Astrocyte (in vitro differentiated cells and primary cell): Measurements from ENCODE around the gene LHFPL2.

Experiments
- EZH2 ChIP-seq: IDR thresholded peaks from 2 replicates; pipeline ENCODE4 v1.6.1; 2012; ENCODE audit warnings: mild to moderate bottlenecking, low read length, inconsistent platforms; ENCODE audit not compliant: insufficient read depth
- TF ChIP-seq, protein P1 (sequence below): IDR thresholded peaks from 2 replicates; pipeline ENCODE4 v1.5.1; 2011; ENCODE audit warnings: low read depth, mild to moderate bottlenecking, inconsistent platforms, low read length, moderate library complexity; ENCODE audit not compliant: insufficient read depth

DNA sequence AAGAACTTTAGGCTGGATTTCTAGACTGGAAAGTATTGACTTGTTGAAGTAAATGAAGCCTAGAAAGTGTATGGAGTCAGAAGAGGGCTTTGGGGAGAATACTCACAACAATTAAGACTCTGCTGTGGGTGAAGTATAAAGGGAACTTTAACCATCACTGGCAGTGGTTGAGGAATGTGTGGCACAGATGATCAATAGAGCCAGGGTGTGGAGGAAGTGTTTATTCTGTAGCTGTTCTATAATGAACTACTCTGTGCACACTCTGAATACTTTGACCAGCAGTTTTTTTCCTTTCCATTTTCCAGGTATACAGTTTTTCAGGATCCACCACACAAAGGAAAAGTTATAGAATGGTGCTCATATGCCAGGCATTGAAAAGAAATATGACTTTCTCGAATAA lies 181.4 kb downstream of the LHFPL2 start:
- TF ChIP-seq, protein P1, sequence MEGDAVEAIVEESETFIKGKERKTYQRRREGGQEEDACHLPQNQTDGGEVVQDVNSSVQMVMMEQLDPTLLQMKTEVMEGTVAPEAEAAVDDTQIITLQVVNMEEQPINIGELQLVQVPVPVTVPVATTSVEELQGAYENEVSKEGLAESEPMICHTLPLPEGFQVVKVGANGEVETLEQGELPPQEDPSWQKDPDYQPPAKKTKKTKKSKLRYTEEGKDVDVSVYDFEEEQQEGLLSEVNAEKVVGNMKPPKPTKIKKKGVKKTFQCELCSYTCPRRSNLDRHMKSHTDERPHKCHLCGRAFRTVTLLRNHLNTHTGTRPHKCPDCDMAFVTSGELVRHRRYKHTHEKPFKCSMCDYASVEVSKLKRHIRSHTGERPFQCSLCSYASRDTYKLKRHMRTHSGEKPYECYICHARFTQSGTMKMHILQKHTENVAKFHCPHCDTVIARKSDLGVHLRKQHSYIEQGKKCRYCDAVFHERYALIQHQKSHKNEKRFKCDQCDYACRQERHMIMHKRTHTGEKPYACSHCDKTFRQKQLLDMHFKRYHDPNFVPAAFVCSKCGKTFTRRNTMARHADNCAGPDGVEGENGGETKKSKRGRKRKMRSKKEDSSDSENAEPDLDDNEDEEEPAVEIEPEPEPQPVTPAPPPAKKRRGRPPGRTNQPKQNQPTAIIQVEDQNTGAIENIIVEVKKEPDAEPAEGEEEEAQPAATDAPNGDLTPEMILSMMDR = no peak
- no peak for TF ChIP-seq EZH2
